Measurements from ENCODE around the gene ATP9A.

- no peak for TF ChIP-seq CTCF (IDR thresholded peaks at IDR 0.05; ENCODE audit: low read depth, low read length)
- TF ChIP-seq POLR2A (IDR thresholded peaks at IDR 0.05; ENCODE audit: extremely low read depth, insufficient read length), result no peak
Observed at GRCh38 chr20:51772236-51772635, 4.0 kb upstream of the ATP9A start.
